GM21529 (cell line): ENCODE data around the gene ATOH8.

Source experiments
- ATAC-seq: cut with Tn5 transposase; IDR thresholded peaks from one replicate; pipeline ENCODE4 v1.9.1; 2021; ENCODE audit not compliant: unreplicated experiment

Gene ATOH8

DNA sequence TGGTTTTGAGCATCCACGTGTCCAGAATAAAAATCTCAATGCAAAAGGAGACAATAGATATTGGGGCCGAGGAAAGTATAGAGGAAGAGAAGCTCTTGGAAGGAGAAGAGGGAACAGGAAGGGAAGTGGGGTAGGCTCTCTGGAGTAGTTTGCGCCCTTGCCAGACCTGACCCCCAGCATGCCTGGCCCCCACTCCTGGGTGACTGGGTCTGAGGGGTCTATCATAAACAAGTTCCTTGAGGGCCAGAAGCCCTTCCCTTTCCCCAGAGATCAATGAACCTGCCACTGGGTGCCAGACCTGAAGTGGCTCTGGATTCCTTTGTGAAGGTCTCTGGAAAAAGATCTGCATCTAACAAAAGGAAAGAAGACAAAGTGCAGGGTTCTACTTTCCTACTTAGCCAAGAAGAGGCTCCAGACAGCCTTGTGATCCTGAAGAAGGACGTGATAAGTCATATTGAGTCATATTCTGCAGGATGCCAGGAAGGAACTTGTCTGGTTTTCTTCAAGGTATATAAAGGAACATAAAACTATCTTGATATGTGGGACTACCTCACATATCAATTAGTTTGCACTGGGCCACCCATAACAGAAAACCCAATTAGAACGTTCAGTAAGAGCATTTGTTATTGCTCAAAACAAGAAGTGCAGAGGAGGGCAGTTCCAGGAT lies 18.7 kb upstream of the ATOH8 start:
- no peak for ATAC-seq

DNA sequence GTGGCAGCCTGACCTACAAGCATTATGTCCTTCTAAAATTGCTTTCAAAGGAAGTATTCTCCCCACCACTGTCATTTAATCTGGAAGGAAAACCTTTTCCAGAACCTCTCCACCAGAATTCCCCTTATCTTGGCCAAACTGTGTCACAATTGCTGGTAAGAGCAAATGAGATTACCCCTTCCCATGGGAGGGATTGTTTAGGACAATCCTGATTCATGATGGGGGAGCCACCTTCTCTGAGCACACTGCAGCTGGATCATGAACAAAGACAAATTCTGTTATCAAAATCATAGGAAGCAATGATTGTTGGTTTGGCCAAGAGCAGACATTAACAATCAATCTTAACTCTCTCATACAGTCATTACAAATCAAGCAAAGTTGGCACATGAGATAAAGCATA lies 18.1 kb upstream of the ATOH8 start:
- no peak for ATAC-seq

DNA sequence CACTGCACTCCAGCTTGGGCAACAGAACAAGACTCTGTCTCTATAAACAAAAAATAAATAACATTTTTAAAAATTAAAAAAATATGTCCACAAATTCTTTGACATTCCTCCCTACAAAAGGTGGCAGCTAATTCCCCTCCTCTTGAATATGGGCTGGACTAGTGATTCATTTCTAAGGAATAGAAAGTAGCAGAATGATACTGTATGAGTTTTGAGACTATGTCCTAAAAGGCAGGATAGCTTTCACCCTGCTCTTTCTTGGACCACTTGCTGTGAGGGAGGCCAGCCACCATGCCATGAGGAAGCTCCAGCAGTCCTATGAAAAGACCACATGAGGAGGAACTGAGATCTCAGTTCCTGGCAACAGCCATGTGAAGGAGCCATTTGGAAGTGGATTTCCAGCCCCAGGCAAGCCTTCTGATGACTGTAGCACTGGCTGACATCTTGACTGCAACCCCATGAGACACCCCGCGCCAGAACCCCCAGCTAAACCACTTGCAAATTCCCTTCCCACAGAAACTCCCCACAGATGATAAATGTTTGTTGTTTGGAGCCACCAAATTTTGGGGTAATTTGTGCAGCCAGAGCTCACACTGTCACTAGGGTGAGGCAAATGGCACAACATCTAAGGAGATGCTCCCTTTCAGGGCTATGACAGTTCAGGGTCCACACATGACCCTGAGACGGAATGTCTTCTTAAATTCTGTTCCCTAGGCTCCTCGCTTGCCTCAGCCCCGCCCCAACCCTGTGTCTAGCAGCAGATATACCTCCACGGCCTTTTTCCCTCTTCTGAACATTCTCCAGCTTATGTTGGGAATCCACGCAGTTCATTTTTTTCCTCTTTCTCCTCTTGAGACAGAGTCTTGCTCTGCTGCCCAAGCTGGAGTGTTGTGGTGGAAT lies 17.1 kb upstream of the ATOH8 start:
- no peak for ATAC-seq

DNA sequence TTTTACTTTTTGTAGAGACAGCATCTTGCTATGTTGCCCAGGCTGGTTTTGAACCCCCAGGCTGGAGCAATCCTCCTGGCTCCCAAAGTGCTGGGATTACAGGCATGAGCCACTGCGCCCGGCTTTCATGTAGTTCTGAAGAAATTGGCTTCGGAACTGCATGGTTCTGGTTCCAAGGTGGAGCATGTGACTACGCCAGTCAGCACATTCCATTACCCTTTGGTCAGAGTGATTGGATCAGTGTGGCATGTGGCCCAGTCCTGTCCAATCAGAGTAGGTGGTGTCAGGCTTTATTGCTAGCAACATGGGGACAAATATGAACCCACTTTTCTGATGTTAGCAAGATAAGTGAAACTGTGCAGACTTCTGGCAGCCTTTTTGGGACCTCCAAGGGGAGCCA lies 16.3 kb upstream of the ATOH8 start:
- ATAC-seq = no peak

DNA sequence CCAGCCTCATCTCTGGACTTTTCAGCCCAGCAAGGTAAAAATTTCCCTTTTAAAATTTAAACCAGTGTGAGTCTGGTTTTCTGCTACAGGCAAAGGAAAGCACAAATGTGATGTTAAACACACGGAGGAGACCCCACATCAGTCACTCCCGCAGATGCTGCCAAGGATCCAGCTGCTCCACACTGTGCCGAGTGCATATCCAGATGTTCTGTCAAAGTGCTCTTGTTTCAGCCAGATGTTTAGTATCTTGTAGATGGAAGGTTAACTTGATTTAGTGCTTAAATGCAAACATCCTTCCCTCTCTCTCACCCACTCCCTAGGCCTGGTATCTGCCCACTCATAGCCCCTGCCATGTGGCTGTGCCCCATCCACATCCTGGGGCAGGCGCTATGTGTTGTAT lies 15.8 kb upstream of the ATOH8 start:
- ATAC-seq = no peak

DNA sequence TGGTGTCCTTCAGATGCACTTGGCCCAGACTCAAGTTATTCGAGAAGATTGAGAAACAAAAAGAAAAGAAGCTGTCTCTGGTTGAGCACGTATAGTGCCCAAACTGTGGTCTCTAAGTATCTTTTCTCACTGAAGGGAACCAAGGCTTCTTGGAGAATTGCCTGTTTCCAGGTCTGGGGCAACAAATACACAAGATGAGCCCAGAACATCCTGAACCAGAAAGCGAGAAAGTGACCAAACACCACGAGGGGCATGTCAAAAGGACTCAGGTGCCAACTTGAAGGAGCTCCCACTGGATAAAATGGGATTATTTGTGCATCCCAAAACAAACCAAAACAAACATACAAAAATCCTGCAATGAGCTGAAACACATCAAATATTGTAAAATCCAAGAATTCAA lies 13.6 kb upstream of the ATOH8 start:
- ATAC-seq = no peak

DNA sequence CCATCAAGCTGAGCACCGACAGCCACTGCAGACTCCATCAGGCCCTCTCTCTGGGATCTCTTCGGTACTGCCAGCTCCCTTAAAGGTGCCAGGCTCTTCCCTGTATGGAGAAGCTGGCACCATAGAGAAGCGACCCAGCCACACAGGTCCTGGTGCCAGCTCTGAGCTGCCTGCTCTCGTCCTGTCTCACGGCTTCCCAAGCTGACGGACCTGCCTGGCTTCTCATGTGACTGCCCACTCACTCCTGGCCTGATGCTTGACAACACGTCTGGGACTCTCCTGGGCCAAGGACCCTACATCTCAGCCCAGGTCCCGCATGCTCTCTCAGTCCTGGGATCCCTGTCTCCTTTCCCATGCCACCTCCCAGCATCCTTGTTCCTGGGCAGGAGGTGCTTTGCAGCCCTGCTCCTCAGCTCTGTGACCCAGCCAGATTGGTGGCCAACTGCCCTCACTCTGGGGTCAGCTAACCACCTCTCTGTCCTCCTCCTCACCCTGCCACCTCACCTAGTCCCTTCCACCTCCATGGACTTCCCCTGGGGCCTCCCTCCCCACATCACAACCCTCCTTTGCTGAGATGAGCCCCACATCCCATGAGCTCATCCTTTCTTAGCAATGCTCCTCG lies 12.5 kb upstream of the ATOH8 start:
- ATAC-seq = no peak

DNA sequence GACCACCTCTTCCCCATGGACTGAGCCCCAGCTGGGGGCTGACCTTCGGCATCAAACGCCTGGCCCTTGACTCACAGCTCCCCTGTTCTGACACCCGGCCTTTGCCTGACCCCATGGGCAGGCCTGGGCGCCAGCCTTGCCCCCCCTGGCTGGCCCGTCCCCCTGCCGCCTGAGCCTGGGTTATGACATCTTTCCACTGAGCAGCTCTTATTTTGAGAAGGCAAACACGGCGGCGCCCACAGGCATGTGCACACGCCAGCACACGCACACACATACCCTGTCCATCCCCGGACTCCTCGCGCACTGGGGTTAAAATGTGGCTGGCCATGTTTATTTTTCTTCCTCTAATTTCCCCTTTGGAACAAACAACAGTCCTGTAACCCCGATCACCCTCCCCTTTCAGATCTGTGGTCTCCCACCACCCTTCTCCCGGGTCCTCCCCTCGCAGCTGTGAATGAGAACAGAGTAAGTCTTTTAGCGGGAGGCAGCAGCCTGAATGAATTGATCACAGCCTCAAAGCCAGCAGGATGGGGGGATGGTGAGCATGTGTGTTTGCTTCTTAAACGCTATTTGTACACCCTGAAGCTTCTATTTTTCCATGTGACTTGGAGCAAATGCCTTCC lies 11.8 kb upstream of the ATOH8 start:
- ATAC-seq = no peak

DNA sequence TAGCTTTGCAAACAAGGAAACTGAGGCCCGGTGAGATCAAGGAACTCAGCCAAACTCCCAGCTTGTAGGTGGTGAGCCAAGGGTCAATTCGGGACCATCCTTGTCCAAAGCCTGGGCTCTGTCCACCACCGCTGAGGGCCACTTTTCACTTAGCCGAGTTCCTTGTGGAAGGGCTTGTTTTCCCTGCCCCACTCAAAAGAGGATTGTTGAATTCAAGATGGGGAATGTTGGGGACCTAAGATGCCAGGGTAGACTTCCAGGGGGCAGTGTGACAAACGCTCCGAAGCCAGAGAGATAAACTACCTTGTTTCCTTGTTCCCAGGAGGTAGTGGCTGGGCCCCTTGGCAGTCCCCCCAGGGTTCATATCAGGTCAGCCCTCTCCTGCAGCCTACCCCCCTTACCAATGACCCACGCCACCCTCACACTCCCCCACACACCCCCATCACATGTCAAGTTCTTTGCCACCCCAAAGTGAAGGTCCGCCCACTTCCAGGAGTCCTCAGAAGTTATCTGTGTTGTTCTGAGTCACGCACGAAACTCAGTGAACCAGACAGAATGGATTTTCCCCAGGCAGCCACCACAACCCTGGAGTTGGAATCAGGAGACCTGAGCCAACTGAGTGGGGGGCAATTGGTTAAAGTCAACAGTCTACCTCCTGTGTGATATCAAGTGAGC lies 10.3 kb upstream of the ATOH8 start:
- ATAC-seq = no peak

DNA sequence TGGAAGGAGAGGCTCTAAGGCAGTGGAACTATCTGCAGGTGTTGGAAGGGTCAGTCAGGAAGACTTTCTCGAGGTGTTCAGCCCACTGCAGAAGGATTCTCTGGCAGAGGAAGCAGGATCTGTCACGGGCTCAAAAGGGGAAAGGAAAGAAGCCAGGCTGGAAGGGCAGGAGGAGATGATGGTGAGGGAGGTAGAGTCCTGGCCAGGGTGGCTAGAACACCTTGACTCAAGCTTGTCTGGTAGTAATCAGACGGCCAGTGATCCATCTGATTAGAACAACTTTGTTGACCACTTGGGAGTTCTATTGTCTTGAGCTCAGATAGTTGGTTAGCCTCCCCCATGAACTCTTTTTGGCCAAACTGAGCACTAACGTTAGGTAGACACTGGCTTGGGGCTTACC lies 9.7 kb upstream of the ATOH8 start:
- ATAC-seq = no peak

DNA sequence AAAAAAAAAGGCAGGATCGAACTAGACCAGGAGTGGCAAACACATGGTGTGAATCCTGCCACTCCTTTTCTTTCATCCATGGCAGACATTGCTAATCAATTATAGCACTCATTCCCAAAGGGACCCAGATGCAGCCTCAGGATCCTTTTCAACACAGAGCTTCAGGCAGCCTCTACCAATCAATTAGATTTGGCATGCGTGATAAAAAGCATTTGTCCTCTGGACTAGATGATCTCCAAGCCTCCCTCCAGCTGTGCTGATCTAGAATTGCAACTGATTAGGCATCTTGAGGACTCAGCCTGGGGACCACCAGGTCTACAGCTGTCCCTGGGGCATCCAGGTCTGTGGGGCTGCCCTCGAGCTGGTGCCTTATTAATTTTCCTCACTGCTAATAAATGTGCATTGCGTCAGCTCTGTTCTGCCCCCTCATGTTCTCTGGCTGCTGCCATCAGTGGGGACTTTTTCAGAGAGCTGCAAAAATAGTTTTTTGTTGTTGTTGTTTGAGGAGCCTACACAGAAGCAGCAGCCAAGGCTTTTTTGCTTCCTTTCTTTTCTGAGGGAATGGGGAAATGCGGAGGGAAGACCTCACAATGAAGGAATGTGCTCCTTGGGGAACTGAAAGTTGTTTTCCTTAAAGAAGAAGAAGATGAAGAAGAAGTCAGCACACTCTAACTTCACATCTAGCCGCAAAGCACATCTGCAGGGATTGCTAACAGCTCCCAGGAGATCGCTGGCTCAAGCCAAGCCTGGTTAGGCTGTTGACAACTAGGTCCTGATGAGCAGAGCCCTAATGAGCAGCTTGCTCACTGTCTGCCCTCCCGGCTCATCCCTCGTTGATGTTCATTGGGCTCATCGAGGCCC lies 8.8 kb upstream of the ATOH8 start:
- ATAC-seq = no peak

DNA sequence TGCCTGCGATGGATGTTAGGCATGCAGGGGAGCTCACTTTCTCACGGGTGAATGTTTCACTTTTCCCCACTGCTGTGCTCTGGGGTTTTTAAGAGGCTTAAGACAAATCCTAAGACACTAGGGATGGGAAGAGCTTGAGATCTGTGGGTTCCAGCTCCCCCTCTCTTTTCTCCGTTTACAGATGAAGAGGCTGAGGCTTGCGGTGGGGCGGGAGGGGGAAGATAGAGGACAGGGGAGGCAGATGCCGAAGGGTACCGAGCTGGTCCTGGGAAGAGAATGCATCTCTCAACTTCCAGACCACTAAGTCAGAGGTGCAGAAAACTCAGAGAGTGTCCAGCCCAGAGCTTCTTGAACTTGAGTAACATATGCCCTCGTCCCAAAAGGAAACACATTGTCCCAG lies 8.2 kb upstream of the ATOH8 start:
- ATAC-seq = no peak

DNA sequence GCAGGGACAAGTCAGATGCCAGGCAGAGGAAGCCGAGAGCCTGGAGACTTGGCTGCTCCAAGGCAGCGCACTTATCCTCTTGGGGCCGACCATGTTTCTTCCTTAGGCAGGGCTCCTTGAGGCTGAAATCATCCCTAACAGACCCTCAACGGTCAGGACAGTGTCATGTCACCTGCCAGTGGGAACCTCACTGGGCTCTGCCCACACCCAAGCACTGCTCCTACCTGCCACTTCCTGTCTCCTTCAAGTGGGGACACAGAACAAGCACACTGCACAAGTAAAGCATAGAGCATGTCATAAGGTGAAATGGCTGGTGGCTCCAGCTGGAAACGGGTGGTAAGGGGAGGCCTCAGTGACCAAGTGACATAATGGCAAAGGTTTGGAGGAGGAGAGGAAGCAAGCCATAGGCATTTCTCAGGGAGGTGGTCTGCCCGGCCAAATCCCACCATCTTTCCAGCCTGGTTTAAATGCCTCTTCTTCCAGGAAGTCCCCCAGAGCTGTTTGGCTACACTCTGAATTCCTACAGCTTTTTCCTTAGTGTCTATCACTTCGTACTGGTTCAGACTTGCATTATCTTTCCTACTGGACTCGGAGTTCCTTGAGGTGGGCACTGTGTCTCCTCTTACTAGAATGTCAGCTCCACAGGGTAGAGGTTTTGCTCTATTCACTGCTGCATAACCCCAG lies 7.3 kb upstream of the ATOH8 start:
- no peak for ATAC-seq

DNA sequence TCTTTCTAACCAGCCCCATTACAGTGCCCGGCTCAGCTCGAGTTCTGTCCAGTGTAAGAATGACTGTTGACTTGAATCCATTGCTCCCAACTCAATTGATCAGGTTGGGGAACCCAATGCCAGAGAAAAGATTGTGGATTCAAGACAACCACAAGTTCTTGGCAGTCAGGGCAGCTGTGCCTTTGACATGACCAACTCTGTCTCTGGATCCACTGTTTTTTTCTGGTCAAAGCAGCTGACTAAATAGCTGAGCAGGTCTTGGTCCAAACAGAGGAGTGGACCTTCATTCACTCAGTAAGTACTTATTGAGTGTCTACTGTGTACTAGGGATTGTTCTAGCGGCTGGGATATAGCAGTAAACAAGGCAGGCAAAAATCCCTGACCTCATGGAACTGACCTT lies 6.3 kb upstream of the ATOH8 start:
- ATAC-seq = no peak

DNA sequence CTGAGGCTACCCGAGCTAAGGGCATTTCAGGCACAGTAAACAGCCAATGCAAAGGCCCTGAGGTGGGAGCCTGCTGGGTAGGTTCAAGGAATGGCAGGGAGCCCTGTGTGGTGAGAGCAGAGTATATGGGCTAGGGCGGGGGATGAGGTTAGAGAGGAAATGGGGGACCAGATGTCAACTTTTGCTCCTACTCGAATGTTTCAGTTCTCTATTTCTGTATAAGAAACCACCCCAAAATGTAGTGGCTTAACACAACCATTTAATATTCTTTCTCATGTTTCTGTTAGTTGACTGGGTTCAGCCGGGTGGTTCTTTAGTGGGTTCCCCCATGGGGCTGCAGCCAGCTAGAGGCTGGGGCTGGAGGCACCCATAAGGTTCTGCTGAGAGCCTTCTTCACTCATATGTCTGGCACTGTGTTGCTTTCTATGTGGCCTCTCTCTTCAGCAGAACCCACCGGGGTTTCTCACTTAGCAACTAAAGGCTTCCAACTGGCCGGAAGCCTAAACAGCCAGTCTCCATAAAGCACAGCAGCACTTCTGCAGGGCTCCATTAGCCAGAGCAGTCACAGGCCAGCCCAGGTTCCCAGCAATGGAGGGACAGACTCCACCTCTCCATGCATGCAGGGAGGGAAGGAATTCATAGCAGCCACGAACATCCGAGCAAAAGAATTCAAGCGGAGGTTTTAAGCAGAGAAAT lies 5.6 kb upstream of the ATOH8 start:
- ATAC-seq = peak; percentile 73

DNA sequence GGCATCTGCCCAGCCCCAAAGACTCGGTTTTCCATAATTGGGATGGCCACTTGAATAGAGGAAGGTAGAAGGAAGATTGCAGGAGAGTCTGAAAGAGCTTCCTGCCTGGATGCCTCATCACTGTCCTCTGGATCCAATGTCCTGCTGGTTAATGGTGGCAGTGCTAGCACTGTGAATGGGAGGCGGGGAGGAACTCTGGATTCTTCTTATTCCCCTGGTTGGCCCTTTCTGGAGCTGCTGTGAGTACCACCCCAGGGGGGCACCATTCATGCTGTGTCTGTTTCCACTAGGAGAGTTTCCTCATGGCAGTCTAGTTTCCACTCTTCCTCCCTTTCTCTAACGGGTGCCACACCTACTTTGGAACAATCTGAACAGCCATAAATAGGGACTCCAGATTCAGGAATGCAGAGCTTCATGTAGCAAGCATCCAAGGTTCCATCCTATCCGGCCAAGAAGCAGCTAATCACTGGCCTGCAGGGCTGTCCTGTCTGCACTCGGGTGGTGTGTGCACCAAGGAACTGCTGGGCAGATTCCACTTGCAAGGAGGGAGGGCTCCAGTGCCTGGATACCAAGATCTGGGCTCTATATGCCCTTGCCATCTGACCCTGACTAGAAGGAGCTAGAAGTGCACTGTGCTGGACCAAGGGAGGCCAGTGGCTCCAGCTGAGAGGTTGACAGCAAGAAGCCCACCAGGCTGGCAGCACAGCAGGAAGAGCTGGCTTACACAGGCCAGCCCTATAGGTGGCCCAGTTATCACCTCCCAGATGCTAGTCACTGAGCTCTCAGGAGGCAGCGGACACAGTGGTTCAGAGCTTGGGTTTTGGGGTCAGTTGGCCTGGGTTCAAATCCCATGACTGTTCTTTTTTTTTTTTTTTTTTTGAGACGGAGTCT lies 4.6 kb upstream of the ATOH8 start:
- ATAC-seq = no peak

DNA sequence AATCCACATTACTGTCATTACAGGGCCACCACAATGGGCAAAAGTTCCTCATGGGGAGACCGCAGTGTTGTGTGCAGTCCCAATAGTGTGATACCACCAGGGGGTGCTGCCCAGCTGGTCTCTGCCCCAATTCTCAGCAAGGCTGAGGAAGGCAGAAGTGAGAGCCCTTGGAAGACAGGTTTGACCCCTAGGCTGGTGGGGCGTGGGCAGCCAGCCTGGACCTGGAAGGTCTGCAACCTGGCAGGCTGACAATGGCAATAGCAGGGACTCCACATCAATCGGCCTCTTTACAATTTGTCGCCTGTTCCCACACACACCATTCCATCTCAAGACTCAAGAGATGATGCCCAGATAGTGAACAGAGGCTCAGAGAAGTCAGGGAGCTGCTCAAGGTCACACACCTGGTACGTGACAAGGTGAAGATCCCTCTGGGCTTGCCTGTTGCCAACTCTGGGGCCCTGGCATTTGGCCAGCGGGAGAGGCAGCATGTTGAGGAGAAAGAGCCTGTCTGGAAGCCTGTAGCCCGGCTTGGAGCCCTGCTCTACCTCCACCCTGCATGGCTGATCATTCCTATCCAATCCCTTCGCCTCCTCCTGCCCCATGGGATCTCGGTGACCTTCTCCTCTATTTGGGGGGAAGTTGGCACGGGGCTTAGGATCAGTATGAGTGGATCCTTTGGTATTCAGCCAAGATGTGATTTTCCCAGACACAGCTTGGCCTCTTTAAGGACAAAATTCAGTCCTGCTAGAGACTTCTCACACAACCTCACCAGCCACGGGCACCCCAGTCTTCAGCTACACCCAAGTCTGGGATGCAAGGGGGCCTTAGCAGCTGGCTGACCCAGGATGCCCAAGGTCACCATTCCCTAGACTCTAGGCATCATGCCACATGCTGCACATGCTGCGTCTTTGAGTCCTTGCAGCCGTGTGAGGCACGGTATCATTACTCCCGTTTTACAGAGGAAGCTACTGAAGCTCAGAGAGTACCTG lies 2.9 kb upstream of the ATOH8 start:
- ATAC-seq = no peak
